Activated naive CD4-positive, alpha-beta T cell treated with anti-CD3 and anti-CD28 coated beads, Interleukin-2, amount 50 U/mL, for 16 hours (primary cell): ENCODE results near the gene ZNF483.
"Not testable (repeated sequence)": the region's sequence is repeated elsewhere in the genome, so short reads cannot be mapped to it uniquely, and the experiment has no call there.

Experiments
- DNase-seq: peaks from one replicate; pipeline ENCODE4 v3.0.0-alpha.2; 2020

The ZNF483 gene

DNA sequence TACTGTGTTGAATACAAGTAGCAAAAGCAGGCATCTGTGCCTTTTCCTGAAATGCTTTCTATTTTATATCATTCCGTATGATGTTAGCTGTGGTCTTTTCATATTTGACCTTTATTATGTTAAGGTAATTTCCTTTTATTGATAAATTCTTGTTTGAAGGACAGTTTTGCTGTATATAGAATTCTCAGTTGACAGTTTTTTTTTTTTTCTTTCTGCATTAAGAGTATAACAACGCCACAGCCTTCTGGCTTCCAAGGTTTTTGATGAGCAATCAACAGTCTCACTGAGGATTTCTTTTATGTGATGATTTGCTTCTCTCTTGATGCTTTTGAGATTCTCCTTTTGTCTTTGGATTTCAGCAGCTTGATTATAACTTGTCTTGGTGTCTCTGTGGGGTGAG, 23.6 kb downstream of the ZNF483 start:
- no peak for DNase-seq

DNA sequence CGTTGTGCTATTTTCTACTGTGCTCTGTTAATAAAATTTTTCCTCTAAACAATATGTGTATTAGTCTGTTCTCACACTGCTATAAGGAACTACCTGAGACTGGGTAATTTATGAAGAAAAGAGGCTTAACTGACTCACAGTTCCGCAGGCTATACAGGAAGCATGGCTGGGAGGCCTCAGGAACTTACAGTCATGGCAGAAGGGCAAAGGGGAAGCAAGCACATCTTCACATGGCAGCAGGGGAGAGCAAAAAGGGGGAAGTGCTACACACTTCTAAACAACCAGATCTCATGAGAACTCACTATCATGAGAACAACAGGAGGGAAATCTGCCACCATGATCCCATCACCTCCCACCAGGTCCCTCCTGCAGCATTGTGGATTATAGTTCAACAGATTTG, 30.4 kb downstream of the ZNF483 start:
- DNase-seq = not testable (repeated sequence)

DNA sequence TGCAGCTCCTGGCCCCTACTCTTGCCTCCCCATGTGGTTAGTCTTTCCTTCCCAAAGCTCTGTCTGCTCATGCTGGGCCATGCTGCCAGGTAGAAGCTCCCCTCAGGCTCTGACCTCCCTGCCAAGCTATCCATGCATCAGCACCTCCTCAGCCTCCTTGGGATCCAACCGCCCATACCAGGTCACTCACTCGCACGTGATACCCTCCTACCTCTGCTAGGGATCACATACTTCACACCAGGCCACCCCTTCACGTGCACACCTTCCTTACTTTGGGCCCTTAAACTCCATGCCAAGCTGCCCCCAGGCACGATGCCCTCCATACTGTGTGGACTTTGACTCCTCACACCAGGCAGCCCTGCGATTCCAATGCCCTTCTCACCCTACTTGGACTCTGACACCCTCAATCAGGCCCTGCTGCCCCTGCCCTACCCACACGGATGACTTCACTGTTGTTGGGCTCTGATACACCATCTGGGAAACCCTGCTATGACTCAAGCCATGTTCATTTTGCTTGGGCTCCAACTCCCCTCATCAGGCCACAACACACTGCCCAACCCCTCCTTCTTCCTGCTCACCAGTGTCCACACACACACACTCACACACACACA, 34.1 kb downstream of the ZNF483 start:
- no peak for DNase-seq

DNA sequence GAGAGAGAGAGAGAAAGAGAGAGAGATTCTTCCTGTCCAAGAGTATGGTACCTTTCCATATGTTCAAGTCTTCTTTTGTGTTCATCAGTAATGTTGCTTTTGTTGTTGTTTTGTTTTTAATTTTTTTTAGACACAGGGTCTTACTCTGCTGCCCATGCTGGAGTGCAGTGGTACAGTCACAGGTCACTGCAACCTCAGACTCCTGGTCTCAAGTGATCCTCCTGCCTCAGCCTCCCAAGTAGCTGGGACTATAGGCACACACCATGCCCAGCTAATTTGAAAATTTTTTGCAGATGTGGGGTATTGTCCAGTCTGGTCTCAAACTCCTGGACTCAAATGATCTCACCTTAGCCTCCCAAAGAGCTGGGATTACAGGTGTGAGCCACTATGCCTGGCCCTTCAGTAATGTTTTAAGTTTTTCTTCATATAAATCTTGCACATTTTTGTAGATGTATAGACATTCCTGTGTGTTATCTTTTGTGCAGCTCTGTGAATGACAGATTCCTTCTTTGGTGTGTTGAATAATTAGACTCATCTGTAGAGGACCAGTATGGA, 36.3 kb downstream of the ZNF483 start:
- no peak for DNase-seq

DNA sequence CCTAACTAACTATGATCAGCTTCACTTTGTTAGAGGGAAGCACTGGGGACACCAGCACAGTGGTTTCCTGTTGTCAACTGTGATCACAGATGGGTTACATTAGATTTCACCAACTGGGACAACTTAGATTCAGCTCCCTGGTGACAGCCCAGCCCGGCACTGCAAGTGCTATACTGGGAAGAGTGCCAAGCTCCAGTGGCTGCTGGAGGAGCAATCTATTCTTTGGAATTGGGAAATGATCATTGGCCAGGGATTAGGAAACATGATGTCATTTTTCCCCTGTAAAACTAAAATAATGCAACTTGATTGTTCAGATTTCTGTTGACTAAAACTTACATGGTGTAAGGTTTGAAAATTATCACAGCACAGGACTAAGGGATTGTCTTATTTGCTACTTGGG, 41.3 kb downstream of the ZNF483 start:
- no peak for DNase-seq

DNA sequence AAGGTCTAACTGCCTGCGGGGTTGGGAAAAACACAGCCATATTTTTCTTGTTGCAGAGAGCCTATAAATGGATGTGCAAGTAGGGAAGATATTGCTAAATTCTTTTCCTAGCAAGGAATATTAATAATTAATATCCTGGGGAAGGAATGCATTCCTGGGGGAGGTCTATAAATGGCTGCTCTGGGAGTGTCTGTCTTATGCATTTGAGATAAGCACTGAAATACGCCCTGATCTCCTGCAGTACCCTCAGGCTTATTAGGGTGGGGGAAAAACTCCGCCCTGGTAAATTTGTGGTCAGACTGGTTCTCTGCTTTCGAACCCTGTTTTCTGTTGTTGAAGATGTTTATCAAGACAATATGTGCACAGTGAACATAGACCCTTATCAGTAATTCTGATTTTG, 43.1 kb downstream of the ZNF483 start:
- not testable (repeated sequence) for DNase-seq

DNA sequence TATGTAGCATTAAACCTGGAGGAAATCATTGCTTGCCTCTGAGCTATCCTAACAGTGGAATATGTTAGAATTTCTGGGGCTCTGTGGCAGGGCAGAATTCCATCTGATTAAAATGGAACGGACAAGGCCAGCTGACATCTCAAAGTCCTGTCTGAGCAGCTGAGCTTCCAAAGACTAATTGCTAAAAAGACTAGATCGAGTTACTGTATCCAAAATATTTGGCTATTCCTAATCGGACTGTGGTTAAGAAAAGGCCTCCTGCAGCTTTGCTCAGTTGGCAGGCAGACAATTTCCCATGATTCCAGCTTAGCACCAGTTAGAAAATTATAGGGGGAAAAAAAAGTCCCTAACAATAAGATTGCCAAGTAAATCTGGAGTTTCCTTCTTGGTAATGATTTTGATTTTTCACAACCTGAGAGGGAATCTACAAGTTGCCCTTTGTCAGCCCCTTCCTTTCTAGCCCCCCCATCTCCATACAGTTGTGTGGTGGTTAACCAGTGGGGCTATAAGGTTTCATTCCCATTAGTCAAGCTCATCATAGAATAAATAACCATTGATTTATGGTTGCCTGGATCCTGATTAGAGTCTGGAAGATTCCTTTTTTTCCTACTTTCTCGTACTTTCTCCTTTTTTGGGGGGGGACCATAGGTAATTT, 48.1 kb downstream of the ZNF483 start:
- no peak for DNase-seq

DNA sequence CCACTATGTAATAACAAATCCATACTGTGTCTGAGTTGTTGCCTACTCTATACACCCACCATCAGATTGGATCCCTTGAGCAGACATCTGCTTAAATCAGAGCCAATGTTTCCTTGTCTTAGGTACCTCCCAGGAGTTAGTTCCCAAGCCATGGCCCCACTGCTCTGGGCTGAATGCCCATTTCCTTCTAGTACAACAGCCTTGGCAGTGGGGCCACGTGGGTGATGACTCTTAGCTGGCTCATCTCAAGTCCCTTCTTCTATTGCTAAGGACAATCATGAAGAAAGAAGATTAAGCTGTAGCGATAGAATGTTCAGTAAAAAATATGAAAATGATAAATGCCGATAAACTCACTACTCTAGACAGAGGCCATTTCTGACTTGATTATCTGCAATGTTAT, 57.9 kb downstream of the ZNF483 start:
- DNase-seq = no peak

DNA sequence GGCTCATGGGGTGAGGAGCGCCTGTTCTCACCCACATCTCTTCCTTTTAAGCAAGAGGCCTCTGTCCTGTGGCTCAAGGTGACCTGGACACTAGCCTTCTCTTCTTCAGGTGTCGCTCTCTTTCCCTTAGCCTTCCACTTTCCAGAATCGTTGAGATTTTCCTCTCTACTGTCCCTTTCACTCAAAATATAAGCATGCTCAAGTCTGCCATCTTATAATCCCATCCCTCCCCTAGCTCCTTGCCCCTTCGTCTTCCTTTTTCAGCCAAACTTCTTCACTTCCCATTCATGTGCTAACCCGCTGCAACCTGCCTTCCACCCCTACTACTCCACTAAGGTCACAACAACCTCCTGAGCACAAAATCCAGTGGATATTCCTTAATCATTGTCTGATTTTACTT, 61.4 kb downstream of the ZNF483 start:
- DNase-seq = no peak

DNA sequence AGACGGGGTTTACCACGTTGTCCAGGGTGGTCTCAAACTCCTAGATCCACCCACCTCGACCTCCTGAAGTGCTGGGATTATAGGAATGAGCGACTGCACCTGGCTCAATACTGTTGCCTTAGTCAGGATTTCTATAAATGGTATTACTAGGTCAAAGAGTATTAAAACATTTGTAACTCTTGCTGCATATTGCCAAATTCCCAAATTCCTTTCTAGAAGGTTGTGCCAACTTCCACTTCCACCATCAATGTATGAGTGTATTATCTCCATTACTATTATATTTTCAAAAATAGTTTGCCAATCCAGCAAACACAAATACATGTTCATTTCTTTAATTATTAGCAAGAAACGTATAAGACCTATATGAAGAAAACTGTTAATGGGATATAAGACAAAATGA, 63.9 kb downstream of the ZNF483 start:
- no peak for DNase-seq

DNA sequence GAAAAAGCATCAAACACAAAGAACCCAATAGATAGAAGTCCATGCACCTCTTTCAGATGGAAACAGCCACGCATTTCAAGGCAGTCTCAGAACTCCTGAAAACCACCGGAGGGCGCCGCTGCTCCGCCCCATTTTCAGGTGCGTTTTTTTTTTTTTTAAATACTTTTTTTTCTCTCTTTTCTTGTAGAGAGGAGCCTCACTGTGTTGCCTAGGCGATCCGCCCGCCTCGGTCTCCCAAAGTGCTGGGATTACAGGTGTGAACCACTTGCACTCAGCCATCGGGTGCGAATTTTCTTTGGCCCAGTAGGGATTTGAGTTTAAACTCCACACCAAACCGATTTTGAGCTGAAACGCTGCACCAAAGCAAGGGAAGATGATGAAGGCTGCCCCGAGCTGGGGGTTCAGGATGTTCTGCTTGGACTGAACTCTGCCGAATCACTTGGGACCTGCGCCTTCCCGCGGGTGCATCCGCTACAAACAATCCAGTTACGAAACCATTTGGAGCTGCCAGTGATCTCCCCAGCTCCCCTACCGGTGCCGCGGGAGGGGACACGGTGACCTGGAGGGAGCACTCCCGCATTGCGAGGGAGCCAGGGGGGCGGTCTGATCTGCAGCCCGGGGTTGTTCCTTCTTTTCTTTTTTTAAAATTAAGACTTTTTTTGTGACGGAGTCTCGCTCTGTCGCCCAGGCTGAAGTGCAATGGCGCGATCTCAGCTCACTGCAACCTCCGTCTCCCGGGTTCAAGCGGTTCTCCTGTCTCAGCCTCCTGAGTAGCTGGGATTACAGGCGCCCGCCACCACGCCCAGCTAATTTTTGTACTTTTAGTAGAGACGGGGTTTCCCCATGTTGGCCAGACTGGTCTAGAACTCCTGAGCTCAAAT, 73.1 kb downstream of the ZNF483 start:
- peak; percentile 70 for DNase-seq

DNA sequence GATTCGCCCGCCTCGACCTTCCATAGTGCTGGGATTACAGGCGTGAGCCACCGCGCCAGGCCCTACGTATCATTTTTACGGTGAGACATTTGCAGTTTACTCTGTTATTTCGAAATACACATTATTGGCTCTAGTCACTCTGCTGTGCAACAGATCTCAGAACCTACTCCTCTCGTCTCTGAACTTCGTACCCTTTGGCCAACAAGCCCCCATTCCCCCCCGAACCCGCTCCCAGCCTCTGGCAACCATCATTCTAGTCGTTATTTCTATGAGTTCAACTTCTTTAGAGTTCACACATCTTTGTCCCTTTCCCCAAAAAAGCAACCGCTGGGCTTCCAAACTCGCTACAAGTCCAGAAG, 73.7 kb downstream of the ZNF483 start:
- peak; percentile 20 for DNase-seq

DNA sequence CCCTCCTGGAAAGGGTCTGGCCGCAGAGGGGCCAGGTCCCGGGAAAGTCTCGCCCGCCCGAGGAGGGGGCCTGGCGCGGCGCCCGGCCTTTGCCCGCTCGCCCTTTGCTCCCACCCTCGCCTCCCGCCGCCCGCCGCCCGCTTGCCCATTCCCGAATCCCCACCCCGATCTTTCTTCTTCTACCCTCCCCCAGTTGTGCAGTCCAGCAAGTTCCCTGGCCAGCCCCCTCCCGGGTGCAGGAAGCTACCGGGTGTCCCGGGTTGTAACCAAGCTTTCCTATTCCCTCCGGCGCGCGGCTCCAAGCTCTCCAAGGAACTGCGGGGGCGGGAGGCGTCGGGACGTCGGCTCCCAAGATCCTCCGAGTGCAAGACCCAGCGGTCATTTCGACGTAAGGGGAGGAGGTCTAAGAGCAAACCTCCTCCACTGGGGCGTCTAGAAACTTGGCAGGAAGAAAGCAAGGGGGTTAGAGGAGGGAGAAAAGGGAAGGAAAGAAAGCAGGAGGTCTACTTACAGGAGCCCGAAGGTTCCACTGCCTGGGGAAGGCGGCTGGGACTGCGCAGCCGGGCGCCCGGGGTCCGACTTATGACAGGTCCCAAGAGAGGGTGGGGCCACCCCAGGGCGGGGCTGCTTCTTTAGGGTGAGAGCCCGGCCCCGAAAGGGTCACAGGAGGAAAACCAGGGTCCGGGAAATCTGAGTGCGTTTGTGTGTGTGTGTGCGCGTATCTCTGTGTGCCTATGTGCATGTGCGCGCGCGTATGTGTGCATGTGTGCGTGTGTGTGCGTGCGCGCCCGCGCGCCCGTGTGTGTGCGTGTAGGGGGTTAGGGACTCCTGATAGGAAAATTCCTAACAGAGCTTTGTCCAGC, 74.3 kb downstream of the ZNF483 start, which contains the start of gene PTGR1:
PTGR1 (minus strand) TSS at position 556 of the 863 bp plus-strand sequence. CDS start 2,225 bp downstream, outside the sequence.
- peak; percentile 28 for DNase-seq

DNA sequence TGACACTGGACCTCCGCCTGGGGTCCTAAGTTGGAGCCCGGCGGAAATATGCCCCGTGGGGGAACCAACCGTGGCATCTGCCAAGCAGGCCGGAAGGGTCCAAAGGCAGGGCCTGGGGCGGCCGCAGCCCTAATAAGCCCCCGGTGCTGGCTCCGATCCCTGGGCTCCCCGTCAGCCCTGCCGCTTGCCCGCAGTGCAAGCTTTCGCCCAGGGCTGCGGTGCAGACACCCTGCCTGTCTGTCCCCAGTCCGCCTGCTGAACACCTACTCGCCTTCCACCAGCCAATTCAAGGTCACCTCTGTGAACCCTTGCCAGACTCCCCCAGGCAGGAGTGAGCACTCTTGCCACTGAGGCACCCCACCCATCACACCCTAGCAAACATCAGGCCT, 75.0 kb downstream of the ZNF483 start:
- no peak for DNase-seq

DNA sequence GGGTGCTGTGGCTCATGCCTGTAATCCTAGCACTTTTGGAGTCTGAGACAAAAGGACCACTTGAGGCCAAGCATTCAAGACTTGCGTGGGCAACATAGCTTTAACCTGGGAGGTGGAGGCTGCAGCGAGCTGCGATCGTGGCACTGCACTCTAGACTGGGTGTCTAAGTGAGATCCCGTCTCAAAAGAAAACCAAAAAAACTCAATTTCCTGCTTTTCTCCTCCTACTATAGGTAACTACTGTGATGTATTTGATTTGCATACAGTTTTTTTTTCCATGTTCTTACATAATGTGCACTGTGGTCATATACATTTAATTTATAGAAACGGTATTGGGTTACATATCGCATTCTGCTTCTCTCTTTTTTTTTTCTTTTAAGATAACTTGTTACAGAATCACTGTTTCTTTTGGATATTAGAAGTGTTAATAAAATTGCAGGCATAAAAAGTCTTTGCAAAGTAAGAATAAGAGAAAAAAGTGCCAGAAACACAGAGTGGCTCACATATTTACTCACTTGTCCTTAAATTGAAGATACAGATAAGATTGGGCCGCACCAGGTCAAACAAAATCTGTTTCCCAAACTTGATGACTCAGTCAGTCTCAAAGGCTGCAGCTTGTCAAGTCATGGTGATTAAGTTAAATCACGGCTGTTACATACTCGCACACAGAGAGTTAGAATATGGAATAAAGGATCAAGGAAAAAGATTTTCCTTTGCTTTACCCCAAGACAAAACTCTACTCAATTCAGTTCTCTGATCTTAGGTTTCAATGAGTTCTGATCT, 76.4 kb downstream of the ZNF483 start:
- DNase-seq = no peak

DNA sequence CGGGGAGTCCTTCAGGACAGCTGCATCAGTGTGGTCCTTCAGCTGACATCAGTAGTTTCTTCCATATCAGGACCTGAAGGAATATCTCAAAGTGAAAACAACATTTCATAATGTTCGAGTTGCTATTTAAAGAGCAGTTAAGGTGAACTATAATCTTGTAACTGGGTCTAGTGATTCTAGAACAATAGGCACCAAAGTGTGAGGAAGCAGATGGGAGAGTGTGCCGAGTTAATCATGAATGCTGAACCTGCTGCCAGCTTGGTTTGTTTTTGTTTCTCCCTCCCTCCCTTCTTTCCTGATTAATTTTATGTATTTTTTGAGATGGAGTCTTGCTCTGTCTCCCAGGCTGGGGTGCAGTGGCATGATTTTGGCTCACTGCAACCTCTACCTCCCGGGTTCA, 78.1 kb downstream of the ZNF483 start:
- DNase-seq = no peak

DNA sequence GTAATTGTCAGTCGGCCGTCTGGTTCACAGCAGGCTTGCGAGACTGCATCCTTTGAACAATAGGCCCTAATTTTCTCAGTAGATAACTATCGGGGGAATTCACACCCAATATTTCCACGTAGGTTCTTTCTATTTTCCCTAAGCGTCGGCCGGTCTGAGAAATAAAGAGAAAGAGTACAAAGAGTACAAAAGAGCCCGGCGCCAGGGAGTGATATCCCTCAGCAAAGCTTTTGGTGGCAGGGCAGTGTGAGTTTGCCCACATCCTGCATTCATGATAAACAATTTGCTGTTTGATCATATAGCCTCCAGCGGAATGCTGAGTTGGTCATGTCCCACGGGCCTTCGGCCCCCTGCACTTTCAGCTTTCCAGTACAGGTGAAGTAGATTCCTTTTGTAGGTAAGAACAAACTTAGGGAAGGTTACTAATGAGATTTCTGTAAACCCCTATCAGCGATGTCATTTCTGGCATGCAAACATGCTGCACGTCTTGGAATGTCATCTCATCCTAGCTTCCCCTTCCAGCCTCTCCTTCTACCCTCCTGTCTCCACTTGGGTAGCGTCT, 79.2 kb downstream of the ZNF483 start:
- DNase-seq = no peak

DNA sequence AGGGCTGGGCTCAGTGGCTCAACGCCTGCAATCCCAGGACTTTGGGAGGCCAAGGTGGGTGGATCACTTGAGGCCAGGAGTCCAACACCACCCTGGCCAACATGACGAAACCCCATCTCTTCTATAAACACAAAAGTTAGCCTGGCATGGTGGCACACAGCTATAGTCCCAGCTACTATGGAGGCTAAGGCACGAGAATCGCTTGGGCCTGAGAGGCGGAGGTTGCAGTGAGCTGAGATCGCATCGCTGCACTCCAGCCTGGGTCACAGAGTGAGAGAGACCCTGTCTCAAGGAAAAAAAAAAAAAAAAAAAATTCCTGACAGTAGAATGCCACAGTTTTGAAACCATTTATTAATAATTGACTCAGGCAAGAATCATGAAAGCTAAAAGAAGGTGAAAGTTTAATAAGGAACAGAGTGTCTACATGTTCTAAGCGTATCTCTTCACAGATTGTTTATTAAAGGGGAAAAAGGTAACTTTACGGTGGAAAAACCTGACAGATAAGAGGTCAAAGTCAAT, 80.1 kb downstream of the ZNF483 start:
- no peak for DNase-seq

DNA sequence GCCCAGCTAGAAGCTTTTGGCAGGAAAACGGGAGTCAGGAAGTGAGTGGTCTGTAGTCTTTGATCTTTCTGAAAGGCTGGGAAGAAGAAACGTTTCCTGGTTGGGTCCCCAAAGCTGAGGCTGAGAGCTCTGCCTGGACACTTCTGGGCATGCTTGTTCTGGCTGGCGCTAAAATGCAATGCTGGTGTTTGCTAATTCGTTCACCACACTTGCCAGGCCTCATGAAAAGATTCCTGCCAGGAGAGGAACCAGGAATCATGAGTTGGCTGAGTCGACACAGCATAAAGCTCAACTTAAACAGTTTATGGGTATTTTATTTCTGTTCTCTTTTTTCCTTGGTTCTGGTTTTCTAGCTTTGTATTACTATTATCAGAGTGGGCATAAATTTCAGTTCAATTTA, 85.2 kb downstream of the ZNF483 start:
- DNase-seq = no peak

DNA sequence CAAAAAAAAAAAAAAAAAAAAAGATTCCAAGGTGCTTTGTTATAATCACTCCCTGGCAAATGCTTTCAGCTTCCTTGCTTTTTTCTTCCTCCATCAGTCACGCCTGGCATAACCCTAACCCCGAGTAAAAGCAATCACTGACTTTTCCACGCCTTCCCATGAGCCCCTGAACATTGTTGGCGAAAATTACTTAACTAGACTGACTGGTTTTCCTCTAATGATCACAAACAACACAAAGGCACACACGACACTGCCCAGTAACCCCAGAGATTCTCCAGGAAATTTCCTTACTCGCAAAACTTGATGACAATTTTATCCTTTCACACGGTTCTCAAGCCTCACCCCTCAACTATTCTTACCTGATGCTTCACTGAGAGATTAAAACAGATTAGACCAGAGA, 85.9 kb downstream of the ZNF483 start:
- no peak for DNase-seq

DNA sequence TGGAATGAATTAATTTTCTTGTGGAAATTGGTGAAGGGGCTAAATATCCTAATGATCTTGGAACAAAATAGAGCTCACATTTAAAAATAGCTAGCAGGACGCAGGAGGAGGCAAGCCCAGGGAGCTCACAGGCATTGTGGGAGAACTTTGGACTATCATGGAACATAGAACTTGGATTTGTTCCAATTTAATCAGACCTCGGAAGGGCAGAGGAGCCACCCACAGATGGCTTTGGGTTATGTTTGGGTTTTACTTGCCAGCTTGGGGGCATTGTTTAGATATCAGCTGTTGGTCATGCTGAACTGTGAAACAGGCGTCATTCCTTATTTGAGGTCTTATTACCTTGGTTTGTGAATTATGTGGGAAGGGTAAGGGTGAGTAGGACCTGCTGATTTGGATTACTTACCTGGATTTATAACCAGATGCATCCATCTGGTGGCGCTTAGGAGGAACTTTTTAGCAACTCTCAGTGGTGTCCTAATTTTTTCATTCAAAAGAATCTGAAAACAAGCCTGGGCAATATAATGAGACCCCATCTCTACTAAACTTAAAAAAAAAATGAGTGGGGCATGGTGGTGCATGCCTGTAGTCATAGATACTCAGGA, 88.6 kb downstream of the ZNF483 start:
- no peak for DNase-seq
